Ascending aorta (tissue), 2 donors: ENCODE results near the gene PLEKHB1. TPM values are rescaled to one million over a fixed set of nuclear protein-coding genes. Genes with fewer than 3 reads are reported as not detected.

Experiments used
- DNase-seq, 2 donors: peaks; one replicate each; pipeline ENCODE4 v3.0.0-alpha.2; 2019; ENCODE audit warnings: low spot score in 2 of 2
- H3K27ac ChIP-seq, 2 donors: fragments of 200-600 bp; sonication (generic); one replicate each; pipeline ENCODE4 v1.5.1; 2016 to 2017; ENCODE audit warnings: mild to moderate bottlenecking in 1 of 2
- H3K27me3 ChIP-seq: fragments of 200-600 bp; sonication (generic); one replicate; pipeline ENCODE4 v1.5.1; 2017
- H3K36me3 ChIP-seq, 2 donors: fragments of 200-600 bp; sonication (generic); one replicate each; pipeline ENCODE4 v1.5.1; 2016
- H3K4me1 ChIP-seq, 2 donors: fragments of 200-600 bp; sonication (generic); one replicate each; pipeline ENCODE4 v1.5.1; 2016 to 2017; ENCODE audit warnings: mild to moderate bottlenecking in 1 of 2
- H3K4me3 ChIP-seq, 2 donors: fragments of 200-600 bp; sonication (generic); one replicate each; pipeline ENCODE4 v1.5.1; 2016 to 2017; ENCODE audit warnings: mild to moderate bottlenecking in 1 of 2
- H3K9me3 ChIP-seq, 2 donors: fragments of 200-600 bp; sonication (generic); one replicate each; pipeline ENCODE4 v1.5.1; 2016
- intact Hi-C: fragments of 100-400 bp; cut with DNase I; formaldehyde crosslinking; loops from one replicate; pipeline ENCODE4 v1.15.1; 2023
- total RNA-seq: library from RNA; depleted of rRNA; stranded (reverse); fragments of >200 nt; gene quantifications from one replicate; pipeline ENCODE4 v1.1.0, GENCODE V29; 2016
- TF ChIP-seq, protein P1 (sequence below), 3 experiments: fragments of 200-600 bp in 2 of 3; fragments of 450-650 bp in 1 of 3; sonication (generic) in 2 of 3; IDR thresholded peaks; one replicate each; pipeline ENCODE4 v1.5.1; 2016 to 2019; ENCODE audit warnings: antibody characterized with exemption in 3 of 3, mild to moderate bottlenecking in 1 of 3, moderate library complexity in 1 of 3

PLEKHB1 gene
- total RNA-seq, 1 donor from 2014 or later, result 3.5 TPM

GRCh38 chr11:73652856-73653559, 6.6 kb downstream of the PLEKHB1 start:
- Histone ChIP-seq H3K4me3 (no peak overlapping the region), H3K27me3 (no peaks in the 10 kb centered on the region), H3K4me1 (no peaks in the 10 kb centered on the region), H3K36me3 (no peaks in the 10 kb centered on the region), H3K9me3 (no peaks in the 10 kb centered on the region), H3K27ac (no peak overlapping the region)
- intact Hi-C loops, result no loop called here
- TF ChIP-seq, protein P1, sequence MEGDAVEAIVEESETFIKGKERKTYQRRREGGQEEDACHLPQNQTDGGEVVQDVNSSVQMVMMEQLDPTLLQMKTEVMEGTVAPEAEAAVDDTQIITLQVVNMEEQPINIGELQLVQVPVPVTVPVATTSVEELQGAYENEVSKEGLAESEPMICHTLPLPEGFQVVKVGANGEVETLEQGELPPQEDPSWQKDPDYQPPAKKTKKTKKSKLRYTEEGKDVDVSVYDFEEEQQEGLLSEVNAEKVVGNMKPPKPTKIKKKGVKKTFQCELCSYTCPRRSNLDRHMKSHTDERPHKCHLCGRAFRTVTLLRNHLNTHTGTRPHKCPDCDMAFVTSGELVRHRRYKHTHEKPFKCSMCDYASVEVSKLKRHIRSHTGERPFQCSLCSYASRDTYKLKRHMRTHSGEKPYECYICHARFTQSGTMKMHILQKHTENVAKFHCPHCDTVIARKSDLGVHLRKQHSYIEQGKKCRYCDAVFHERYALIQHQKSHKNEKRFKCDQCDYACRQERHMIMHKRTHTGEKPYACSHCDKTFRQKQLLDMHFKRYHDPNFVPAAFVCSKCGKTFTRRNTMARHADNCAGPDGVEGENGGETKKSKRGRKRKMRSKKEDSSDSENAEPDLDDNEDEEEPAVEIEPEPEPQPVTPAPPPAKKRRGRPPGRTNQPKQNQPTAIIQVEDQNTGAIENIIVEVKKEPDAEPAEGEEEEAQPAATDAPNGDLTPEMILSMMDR (IDR thresholded peaks at IDR 0.05), result no peak
- DNase-seq, result no peak

GRCh38 chr11:73653996-73654395, 7.6 kb downstream of the PLEKHB1 start:
- intact Hi-C loops, result no loop called here
- H3K27ac ChIP-seq, result no peak overlapping the region
- TF ChIP-seq, protein P1 (IDR thresholded peaks at IDR 0.05), result no peak

DNA sequence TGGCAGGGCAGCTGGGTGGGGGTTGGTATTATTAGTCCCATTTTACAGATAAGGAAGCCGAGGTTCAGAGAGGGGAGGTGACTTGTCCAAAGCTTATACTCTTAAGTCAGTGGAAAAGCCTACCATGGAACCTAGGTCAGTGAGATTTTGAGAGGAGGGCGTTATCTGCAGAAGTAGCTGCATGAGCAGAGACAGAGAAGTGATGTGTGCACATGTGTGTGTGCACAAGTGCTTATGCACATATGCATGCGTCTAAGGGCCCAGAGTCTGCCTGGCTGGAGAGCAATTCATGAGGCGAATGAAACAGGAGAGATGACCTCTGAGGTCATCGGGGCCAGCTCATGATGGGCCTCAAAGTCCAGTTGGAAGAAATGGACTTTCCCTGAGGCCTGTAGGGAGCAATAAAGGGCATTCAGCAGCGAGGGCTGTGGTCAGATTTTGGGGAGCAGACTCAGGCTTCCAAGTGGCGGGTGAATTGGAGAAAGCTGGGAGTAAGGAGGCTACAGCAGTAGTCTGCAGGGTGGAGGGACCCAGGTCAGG, 8.2 kb downstream of the PLEKHB1 start:
- Histone ChIP-seq H3K27me3 (no peaks in the 10 kb centered on the region), H3K27ac (no peak overlapping the region), H3K4me3 (no peak overlapping the region), H3K4me1 (no peaks in the 10 kb centered on the region), H3K36me3 (no peaks in the 10 kb centered on the region), H3K9me3 (no peaks in the 10 kb centered on the region)
- intact Hi-C loops, result no loop called here
- DNase-seq, result no peak
- TF ChIP-seq, protein P1 (IDR thresholded peaks at IDR 0.05), result no peak

More at GRCh38 chr11:73653996-73654395, 7.6 kb downstream of the PLEKHB1 start:
- DNase-seq, result no peak
- Histone ChIP-seq H3K4me3 (no peak overlapping the region), H3K27me3 (no peaks in the 10 kb centered on the region), H3K4me1 (no peaks in the 10 kb centered on the region), H3K36me3 (no peaks in the 10 kb centered on the region), H3K9me3 (no peaks in the 10 kb centered on the region)

DNA sequence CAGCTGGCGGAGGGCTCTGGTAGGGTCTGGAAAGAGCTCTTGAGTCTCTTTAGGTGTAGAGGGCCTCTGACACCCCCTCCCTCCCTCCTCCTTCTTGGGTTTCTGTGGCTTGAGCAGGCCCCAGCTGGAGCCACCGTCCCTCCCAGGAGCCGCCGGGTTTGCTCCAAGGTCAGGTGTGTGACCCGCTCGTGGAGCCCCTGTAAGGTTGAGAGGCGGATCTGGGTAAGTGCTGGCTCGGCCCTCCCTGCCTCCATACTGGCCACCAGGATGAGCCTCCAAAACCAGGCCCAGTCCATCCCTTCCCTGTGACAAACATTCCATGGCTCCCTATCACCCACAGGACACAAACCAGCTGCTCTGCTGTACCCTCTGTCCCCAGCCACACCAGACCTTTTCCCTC, 9.3 kb downstream of the PLEKHB1 start:
- Histone ChIP-seq H3K36me3 (no peaks in the 10 kb centered on the region), H3K4me3 (no peak overlapping the region), H3K27me3 (no peaks in the 10 kb centered on the region), H3K4me1 (no peaks in the 10 kb centered on the region), H3K9me3 (no peaks in the 10 kb centered on the region), H3K27ac (no peak overlapping the region)
- no peak for DNase-seq
- TF ChIP-seq, protein P1 (IDR thresholded peaks at IDR 0.05), result no peak
- intact Hi-C loops, result no loop called here

GRCh38 chr11:73656985-73657384, 10.6 kb downstream of the PLEKHB1 start:
- intact Hi-C loops, result no loop called here
- no peak overlapping the region for H3K4me3 ChIP-seq
- no peak for DNase-seq
- no peaks in the 10 kb centered on the region for H3K36me3 ChIP-seq
- TF ChIP-seq, protein P1 (IDR thresholded peaks at IDR 0.05), result no peak
- no peaks in the 10 kb centered on the region for H3K27me3 ChIP-seq
- H3K4me1 ChIP-seq, result peaks cover 0 to 3% of the 10 kb centered on the region in 2 donors
- no peaks in the 10 kb centered on the region for H3K9me3 ChIP-seq
- no peak overlapping the region for H3K27ac ChIP-seq
